Esophagus (tissue), 2 donors: Measurements from ENCODE around the gene BAIAP3. TPM values are rescaled to one million over a fixed set of nuclear protein-coding genes. Genes with fewer than 3 reads are reported as not detected.

Source experiments
- H3K27ac ChIP-seq, 2 donors: one replicate each; pipeline ENCODE4 v1.5.1; 2013; ENCODE audit warnings: low read depth in 2 of 2, mild to moderate bottlenecking in 2 of 2, inconsistent platforms in 1 of 2, low read length in 1 of 2, moderate library complexity in 1 of 2
- H3K27me3 ChIP-seq, 2 donors: one replicate each; pipeline ENCODE4 v1.6.1; 2013; ENCODE audit warnings: low read length in 2 of 2, control low read depth in 1 of 2, mild to moderate bottlenecking in 1 of 2; ENCODE audit not compliant: insufficient read depth in 2 of 2, control insufficient read depth in 1 of 2
- H3K36me3 ChIP-seq, 2 donors: one replicate each; pipeline ENCODE4 v1.6.1; 2013; ENCODE audit warnings: low read length in 1 of 2; ENCODE audit not compliant: control insufficient read depth in 2 of 2, insufficient read depth in 2 of 2
- H3K4me1 ChIP-seq, 2 donors: one replicate each; pipeline ENCODE4 v1.6.1; 2013; ENCODE audit warnings: low read length in 1 of 2; ENCODE audit not compliant: control insufficient read depth in 2 of 2, insufficient read depth in 2 of 2
- H3K4me3 ChIP-seq, 2 donors: one replicate each; pipeline ENCODE4 v1.5.1; 2013; ENCODE audit warnings: low read length in 2 of 2, mild to moderate bottlenecking in 2 of 2, low read depth in 1 of 2, moderate library complexity in 1 of 2
- H3K9me3 ChIP-seq, 2 donors: one replicate each; pipeline ENCODE4 v1.6.1; 2013; ENCODE audit warnings: mild to moderate bottlenecking in 2 of 2, low read depth in 1 of 2, low read length in 1 of 2, moderate library complexity in 1 of 2; ENCODE audit not compliant: control insufficient read depth in 2 of 2, insufficient read depth in 1 of 2
- WGBS, 2 donors: extraction: QIAGEN DNeasy Blood & Tissue Kit; methylation state at CpG; one replicate each; pipeline ENCODE4 v1.1.7; 2013; 5-methylcytosine and 5-hydroxymethylcytosine counted together
- polyA plus RNA-seq, 2 donors: library from polyadenylated mRNA; stranded (reverse); fragments of 200-250 nt; gene quantifications; one replicate each; pipeline ENCODE4 v1.2.3, GENCODE V29; 2013
- donor health status: healthy with polysubstance abuse.
- donor health status: Bipolar disorder and iron deficiency.

Gene BAIAP3
- polyA plus RNA-seq, 2 donors = 1.2 to 2.7 TPM

DNA sequence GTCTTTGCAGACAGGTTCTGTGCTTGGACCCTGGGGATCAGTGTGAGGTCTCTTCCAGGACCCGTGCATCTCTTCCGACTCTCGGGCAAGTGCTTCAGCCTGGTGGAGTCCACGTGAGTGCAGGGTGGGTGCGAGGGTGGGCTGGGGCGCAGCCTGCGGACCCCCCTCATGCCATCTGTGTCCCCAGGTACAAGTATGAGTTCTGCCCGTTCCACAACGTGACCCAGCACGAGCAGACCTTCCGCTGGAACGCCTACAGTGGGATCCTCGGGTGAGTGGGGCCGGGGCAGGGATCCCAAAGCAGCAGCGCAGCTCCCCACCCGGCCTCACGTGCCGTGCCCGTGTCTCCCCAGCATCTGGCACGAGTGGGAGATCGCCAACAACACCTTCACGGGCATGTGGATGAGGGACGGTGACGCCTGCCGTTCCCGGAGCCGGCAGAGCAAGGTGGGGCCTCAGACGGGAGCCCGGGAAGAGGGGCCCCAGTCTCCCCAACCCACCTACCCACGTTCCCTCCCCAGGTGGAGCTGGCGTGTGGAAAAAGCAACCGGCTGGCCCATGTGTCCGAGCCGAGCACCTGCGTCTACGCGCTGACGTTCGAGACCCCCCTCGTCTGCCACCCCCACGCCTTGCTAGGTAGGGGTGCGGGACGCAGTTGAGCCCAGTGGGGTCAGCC lies 28.4 kb downstream of the BAIAP3 start:
- Histone ChIP-seq H3K9me3 (no peaks in the 10 kb centered on the region), H3K27me3 (no peaks in the 10 kb centered on the region), H3K4me3 (no peak overlapping the region), H3K27ac (no peak overlapping the region), H3K4me1 (peaks cover 0 to 7% of the 10 kb centered on the region in 2 donors), H3K36me3 (peaks cover 7 to 45% of the 10 kb centered on the region in 2 donors)
- WGBS, 2 donors = 92 to 94% methylated on average over 43 of the region's 43 CpGs

DNA sequence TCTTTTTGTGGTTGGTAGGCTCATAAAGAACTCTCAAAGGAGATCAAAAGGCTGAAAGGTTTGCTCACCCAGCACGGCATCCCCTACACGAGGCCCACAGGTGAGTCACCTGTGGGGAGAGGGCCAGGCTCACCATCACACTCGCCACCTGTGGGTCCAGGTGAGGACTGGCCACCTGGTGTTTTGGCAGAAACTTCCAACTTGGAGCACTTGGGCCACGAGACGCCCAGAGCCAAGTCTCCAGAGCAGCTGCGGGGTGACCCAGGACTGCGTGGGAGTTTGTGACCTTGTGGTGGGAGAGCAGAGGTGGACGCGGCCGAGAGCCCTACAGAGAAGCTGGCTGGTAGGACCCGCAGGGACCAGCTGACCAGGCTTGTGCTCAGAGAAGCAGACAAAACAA lies 29.4 kb downstream of the BAIAP3 start:
- Histone ChIP-seq H3K4me1 (peaks cover 0 to 5% of the 10 kb centered on the region in 2 donors), H3K36me3 (peaks cover 7 to 50% of the 10 kb centered on the region in 2 donors), H3K4me3 (no peak overlapping the region), H3K9me3 (no peaks in the 10 kb centered on the region), H3K27me3 (no peaks in the 10 kb centered on the region), H3K27ac (no peak overlapping the region)
- WGBS, 2 donors = 82 to 84% methylated on average over 11 of the region's 11 CpGs

DNA sequence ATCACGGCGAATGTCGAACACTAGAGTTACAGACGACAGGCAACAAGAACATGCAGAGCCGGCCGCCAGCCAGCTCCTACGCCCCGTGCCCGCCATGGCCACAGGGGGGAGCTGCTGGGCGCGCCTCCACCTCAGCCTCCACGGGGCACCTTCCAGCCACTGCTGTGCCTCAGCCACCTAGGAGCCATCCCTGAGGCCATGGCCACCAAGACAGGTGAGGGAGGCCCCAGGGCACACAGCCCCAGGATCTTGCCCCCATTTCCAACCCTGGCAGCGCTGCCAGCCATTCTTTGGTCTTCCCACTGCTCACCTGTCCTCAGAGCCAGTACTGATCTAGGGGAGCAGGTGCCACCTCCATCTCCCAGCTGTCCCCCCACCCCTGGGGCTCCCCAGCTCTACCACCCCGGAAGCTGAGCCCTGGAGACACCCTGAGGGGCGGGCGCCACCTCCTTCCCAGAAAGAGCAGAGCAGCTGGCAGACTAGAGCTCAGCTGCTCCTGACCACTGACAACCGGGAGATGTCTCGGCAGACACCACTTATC lies 30.1 kb downstream of the BAIAP3 start:
- WGBS, 2 donors = 41 to 42% methylated on average over 18 of the region's 18 CpGs
- Histone ChIP-seq H3K9me3 (no peaks in the 10 kb centered on the region), H3K27ac (no peak overlapping the region), H3K4me1 (peaks cover 0 to 3% of the 10 kb centered on the region in 2 donors), H3K27me3 (no peaks in the 10 kb centered on the region), H3K4me3 (no peak overlapping the region), H3K36me3 (peaks cover 7 to 53% of the 10 kb centered on the region in 2 donors)

DNA sequence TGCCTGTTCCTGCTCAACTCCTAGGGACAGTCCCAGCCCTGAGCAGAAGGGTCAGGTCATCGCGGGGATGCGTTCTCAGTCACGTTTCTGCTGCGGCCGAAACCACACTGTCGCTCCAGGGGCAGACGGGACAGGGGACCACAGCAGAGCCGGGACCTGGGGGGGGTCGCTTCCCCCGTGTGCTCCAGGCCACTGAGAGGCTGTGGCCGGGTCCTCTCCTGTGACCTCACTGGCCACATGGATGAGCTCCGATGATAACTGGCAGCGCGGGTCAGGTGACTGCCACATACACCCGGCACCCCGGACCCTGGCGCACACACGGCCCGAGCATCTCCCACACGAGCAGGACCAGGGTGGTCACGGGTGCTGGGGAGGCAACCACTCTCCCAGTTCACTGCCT lies 31.1 kb downstream of the BAIAP3 start:
- Histone ChIP-seq H3K27me3 (no peaks in the 10 kb centered on the region), H3K4me3 (no peak overlapping the region), H3K27ac (no peak overlapping the region), H3K36me3 (peaks cover 7 to 53% of the 10 kb centered on the region in 2 donors), H3K9me3 (no peaks in the 10 kb centered on the region), H3K4me1 (peaks cover 0 to 3% of the 10 kb centered on the region in 2 donors)
- 89% methylated on average over 22 of the region's 22 CpGs for WGBS, 2 donors

DNA sequence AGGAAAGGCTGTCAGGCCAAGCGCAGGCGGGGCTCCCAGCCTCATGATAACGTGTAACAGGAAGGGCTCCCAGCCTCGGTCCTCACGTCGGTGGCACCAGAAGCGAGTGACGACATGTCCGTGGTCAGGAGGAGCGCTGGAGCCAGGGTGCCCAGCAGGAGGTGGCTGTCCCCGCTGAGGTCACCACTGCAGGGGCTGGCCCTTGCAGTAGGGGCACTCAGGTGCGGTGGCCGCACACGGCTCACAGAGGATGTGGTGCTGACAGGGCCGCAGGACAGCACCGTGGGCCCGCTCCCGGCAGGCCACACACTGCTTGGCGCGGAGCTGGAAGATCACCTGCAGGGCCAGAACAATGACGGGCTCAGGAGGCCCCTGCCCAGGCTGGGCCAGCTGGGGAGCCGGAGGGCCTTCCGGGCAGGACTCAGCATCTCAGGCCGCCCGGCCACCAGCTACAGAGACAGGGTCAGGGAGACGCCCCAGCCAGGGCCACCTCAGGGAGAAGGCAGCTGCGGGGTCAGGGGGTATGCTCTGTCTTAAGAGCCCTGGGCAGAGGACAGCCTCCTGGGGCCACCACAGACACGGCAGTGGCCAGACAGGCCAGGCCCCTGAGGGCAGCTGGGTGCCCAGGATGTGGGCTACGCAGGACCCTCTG lies 32.7 kb downstream of the BAIAP3 start:
- no peak overlapping the region for H3K27ac ChIP-seq
- H3K27me3 ChIP-seq = no peaks in the 10 kb centered on the region
- H3K4me3 ChIP-seq = no peak overlapping the region
- peaks cover 7 to 52% of the 10 kb centered on the region in 2 donors for H3K36me3 ChIP-seq
- no peaks in the 10 kb centered on the region for H3K9me3 ChIP-seq
- WGBS, 2 donors = 89% methylated on average over 25 to 29 of the region's 29 CpGs
- peaks cover 0 to 3% of the 10 kb centered on the region in 2 donors for H3K4me1 ChIP-seq

DNA sequence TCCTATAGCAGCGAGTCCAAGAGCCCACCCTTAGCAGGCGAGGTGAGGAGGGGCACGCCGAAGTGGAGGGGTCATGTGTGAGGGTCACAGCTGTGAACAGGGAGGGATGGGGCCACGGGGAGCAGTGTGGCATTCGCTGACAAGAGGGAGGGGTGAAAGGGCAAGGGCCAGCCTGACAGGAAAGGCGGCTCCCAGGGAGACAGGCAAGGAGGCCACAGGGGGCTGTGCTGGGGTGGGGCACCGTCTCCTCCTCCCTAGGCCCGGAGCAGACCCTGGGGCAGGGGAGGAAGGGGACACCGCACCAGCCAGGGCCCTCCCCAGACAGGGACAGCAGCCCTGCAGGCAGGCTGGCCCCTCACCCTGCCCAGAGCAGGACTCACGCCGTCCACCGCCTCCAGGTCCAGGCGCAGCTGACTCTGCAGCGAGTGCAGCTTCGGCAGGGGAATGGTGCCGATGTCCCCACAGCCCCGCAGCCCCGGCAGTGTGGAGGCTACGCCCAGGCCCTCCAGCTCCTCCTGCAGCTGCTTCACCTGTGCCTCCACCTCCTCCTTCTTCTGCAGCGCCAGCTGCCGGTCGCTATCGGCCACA lies 33.4 kb downstream of the BAIAP3 start:
- H3K4me1 ChIP-seq = peaks cover 0 to 3% of the 10 kb centered on the region in 2 donors
- H3K36me3 ChIP-seq = peaks cover 7 to 57% of the 10 kb centered on the region in 2 donors
- no peak overlapping the region for H3K4me3 ChIP-seq
- WGBS, 2 donors = 86 to 90% methylated on average over 17 to 24 of the region's 24 CpGs
- no peaks in the 10 kb centered on the region for H3K27me3 ChIP-seq
- H3K27ac ChIP-seq = no peak overlapping the region
- no peaks in the 10 kb centered on the region for H3K9me3 ChIP-seq

DNA sequence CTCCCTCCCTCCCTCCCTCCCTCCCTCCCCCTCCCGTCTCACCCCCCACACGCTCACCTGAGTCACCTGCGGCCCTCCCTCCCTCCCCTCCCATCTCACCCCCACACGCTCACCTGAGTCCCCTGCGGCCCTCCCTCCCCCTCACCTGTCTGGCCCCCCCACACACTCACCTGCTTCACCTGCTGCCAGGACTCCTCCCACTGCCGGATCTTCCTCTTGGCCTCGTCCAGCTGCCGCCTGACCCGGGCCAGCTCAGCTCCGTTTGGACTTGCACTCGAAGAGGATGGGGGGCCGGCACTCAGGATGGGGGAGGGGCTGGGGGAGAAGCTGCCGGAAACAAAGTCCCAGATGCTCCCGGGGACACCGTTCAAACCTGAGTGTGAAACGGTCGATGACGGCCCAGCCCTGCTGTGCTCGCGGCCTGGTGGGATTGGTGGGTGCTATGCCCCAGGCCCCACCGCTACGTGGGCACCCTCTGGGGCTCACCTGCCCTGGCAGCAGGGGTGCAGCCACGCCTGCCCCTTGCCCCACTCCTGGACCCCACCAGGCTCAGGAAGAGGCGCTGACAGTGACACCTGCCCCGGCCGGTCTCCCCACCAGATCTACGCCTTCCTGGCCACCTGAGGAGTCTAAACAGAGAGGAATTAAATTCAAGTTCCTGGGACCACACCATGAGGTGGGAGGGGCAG lies 34.2 kb downstream of the BAIAP3 start:
- WGBS, 2 donors = 69 to 83% methylated on average over 20 to 27 of the region's 27 CpGs
- Histone ChIP-seq H3K27ac (no peak overlapping the region), H3K27me3 (no peaks in the 10 kb centered on the region), H3K4me3 (no peak overlapping the region), H3K9me3 (no peaks in the 10 kb centered on the region), H3K4me1 (peaks cover 0 to 3% of the 10 kb centered on the region in 2 donors), H3K36me3 (peaks cover 7 to 49% of the 10 kb centered on the region in 2 donors)

DNA sequence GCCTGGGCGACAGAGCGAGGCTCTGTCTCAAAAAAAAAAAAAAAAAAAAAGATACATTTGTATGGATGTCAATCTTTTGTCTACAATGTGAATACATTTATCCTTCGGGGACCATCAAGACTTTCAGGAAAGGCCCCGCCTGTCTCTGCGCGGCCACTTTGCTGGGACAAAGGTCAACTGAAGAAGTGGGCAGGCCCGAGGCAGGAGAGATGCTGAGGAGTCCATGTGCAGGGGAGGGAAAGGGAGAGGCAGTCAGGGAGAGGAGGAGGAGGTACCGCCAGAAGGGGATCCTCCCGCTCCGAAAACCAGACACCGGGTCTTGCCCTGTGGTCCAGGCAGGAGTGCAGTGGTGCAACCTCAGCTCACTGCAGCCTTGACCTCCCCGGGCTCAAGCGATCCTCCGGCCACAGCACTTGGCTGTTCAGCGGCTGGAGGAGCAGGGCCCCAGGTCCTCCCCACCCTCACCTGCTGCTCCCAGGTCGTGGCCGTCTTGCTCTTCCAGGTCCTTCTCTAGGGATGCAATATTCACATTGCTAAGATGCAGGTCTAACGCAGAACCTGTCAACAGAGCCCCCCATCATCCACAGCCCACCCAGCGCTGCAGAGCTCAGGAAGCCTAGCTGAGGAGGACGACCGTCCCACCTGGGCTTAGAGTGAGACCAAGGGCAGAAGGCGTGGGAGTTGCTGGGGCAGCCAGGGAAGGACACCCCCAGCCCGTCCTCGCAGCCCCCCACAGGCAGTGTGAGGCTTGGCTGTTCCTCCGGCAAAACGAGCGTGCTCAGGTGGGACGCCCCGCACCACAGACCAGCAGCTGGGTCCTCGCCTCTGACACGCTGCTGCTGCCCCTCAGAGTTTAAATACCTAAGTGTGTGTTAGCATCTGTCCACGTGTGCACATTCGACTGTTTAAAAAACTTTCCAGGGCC lies 37.9 kb downstream of the BAIAP3 start:
- peaks cover 1 to 37% of the 10 kb centered on the region in 2 donors for H3K36me3 ChIP-seq

More for the DNA sequence above, 37.9 kb downstream of the BAIAP3 start:
- Histone ChIP-seq H3K27ac (no peak overlapping the region), H3K4me1 (no peaks in the 10 kb centered on the region), H3K4me3 (no peak overlapping the region), H3K27me3 (no peaks in the 10 kb centered on the region), H3K9me3 (no peaks in the 10 kb centered on the region)
- WGBS, 2 donors = 90 to 94% methylated on average over 31 to 33 of the region's 33 CpGs
